Neural crest cell (in vitro differentiated cells): ENCODE measurements around the gene NFYB. TPM values are rescaled to one million over a fixed set of nuclear protein-coding genes. Genes with fewer than 3 reads are reported as not detected.

Experiments
- DNase-seq: peaks from one replicate; pipeline ENCODE4 v3.0.0; 2021; ENCODE audit warnings: low read depth, mixed read lengths, low spot score
- H3K27ac Mint-ChIP-seq: one replicate; pipeline ENCODE4 v1.8.0; 2021; ENCODE audit warnings: mild to moderate bottlenecking, mixed read lengths; ENCODE audit not compliant: unreplicated experiment
- H3K27me3 Mint-ChIP-seq: 2 replicates; pipeline ENCODE4 v1.8.0; 2021; ENCODE audit warnings: low read depth, mild to moderate bottlenecking, mixed read lengths
- H3K36me3 Mint-ChIP-seq: 2 replicates; pipeline ENCODE4 v1.8.0; 2021; ENCODE audit warnings: low read depth, mild to moderate bottlenecking, mixed read lengths
- H3K4me1 Mint-ChIP-seq: 2 replicates; pipeline ENCODE4 v1.8.0; 2021; ENCODE audit warnings: mixed read lengths
- H3K4me3 Mint-ChIP-seq: one replicate; pipeline ENCODE4 v1.8.0; 2021; ENCODE audit warnings: mild to moderate bottlenecking, mixed read lengths
- H3K9me3 Mint-ChIP-seq: 2 replicates; pipeline ENCODE4 v1.8.0; 2021; ENCODE audit warnings: mixed read lengths
- total RNA-seq: library from RNA; stranded (reverse); gene quantifications from 2 replicates; pipeline ENCODE4 v1.2.1, GENCODE V29; 2021
- TF ChIP-seq, protein P1 (sequence below): fragments of 200-600 bp; sonication (generic); conservative IDR thresholded peaks from 2 replicates; pipeline ENCODE4 v1.5.0; 2021; ENCODE audit warnings: antibody characterized with exemption, mild to moderate bottlenecking

The NFYB gene
- total RNA-seq, 1 donor from 2014 or later, result 45.6 TPM

DNA sequence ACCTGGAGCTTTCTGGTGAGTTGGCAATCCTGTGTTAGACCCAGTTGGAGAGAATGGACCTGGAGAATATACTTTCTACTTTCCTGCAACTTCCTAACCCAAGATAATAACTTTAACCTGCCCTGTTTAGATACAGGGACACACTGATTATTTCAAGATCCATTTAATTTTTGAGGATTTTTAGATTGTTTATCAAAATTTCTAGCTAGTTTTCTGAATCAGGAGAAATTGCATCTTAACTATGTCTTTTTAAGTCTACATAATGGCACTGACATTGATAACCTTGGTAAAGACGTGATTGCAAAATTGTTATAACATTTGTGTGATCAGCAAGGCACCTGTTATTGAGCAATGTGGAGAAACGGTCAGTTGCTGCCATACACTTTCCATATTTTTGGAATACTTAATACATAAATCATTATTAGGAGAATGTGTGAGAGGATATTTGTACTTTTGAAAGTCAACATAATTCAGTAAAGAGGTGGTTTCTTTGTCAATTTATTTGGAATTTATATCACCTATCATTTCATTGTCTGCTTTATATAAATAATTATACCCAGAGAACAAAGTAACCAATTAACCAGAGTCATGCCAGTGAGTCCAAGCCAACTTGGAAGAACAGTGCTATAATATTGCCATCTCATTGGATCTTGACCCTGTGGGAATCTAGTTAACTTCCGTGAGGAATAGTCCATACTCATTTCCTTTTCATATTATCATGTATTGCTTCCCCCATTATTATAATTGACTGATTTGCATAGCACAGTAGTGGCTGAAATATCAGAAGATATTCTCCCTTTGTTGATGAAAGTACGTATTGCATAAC lies 28.4 kb downstream of the NFYB start:
- TF ChIP-seq, protein P1, sequence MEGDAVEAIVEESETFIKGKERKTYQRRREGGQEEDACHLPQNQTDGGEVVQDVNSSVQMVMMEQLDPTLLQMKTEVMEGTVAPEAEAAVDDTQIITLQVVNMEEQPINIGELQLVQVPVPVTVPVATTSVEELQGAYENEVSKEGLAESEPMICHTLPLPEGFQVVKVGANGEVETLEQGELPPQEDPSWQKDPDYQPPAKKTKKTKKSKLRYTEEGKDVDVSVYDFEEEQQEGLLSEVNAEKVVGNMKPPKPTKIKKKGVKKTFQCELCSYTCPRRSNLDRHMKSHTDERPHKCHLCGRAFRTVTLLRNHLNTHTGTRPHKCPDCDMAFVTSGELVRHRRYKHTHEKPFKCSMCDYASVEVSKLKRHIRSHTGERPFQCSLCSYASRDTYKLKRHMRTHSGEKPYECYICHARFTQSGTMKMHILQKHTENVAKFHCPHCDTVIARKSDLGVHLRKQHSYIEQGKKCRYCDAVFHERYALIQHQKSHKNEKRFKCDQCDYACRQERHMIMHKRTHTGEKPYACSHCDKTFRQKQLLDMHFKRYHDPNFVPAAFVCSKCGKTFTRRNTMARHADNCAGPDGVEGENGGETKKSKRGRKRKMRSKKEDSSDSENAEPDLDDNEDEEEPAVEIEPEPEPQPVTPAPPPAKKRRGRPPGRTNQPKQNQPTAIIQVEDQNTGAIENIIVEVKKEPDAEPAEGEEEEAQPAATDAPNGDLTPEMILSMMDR, result peak; percentile 25
- no peaks in the 10 kb centered on the region for H3K9me3 Mint-ChIP-seq
- no peak overlapping the region for H3K4me3 Mint-ChIP-seq
- H3K27me3 Mint-ChIP-seq, result no peaks in the 10 kb centered on the region
- DNase-seq, result no peak
- H3K4me1 Mint-ChIP-seq, result peaks cover 5% of the 10 kb centered on the region
- H3K27ac Mint-ChIP-seq, result no peak overlapping the region
- no peaks in the 10 kb centered on the region for H3K36me3 Mint-ChIP-seq

DNA sequence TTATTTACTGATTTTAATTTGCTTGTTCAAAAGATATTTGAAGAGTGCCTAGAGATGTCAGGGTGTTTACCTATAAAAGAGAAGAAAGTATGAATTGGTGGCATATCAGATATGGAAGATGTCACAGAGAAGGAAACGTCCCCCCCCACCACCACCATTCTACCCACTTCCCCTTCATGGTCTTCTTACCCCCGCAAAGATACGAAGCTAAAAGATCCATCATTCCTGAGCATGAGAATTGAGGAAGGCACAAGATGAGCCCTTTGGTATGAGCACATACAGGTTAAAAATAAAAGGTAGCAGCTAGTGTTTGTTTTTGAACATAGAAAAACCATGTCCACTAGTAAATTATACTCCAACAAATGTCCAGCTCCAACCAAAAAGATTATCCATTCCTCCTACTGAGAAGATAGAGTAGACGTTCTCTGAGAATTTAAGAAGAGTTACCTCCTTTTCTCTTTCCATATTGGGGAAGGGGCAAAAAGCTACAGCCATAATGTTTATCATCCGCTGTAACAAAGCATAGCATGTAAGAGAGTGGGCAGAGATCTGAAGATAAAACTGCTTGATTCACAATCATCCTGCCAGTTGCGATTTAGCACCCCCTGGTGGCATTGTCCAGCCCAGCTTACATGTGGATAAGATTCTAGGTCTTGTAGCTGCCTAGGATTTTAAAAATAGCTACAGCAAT lies 29.1 kb downstream of the NFYB start:
- TF ChIP-seq, protein P1, result peak; percentile 92
- peak; percentile 89 for DNase-seq
- H3K36me3 Mint-ChIP-seq, result no peaks in the 10 kb centered on the region
- H3K27ac Mint-ChIP-seq, result no peak overlapping the region
- no peaks in the 10 kb centered on the region for H3K27me3 Mint-ChIP-seq
- no peaks in the 10 kb centered on the region for H3K9me3 Mint-ChIP-seq
- H3K4me3 Mint-ChIP-seq, result no peak overlapping the region
- H3K4me1 Mint-ChIP-seq, result peaks cover 5% of the 10 kb centered on the region

DNA sequence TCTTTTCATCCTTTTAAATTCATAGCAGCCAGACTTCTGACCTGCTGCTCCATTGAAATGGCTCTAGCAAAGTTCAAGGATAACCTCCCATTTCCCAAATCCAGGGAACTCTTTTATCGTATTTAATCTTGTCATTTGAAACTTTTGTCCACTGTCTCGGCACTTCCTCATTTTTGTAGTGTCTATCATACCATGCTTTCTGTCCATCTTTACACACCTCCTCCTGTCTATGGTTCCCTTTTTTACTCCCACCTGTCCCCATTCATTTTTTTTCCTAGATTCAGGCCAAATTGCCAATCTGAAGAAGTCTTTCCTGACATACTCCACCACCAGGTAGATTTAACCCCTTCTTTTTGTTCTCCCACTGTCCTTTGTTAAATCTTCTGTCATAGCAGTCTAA lies 31.0 kb downstream of the NFYB start:
- Mint-ChIP-seq H3K27me3 (no peaks in the 10 kb centered on the region), H3K4me1 (peaks cover 5% of the 10 kb centered on the region), H3K27ac (no peak overlapping the region), H3K4me3 (no peak overlapping the region), H3K9me3 (no peaks in the 10 kb centered on the region), H3K36me3 (no peaks in the 10 kb centered on the region)
- no peak for DNase-seq
- TF ChIP-seq, protein P1, result no peak

DNA sequence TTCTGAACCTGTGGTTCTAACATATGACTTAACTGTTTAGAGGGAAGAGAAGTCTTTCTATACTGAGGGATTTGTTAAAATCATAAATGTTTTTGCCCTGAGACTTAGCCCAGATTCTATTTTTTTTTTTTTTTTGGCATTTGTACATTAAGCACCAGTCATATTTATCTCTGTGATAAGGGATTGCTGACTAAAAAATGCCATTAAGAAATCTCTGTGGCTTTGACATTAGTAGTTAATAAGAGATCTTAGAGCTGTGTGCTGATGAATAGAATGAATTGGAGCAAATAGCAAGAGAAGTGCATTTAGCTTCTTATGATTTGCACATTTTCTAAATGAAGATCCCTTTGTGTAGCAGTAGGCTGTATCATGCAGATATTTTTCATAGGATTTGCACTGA lies 32.5 kb downstream of the NFYB start:
- H3K9me3 Mint-ChIP-seq, result no peaks in the 10 kb centered on the region
- H3K4me3 Mint-ChIP-seq, result no peak overlapping the region
- H3K36me3 Mint-ChIP-seq, result no peaks in the 10 kb centered on the region

DNA sequence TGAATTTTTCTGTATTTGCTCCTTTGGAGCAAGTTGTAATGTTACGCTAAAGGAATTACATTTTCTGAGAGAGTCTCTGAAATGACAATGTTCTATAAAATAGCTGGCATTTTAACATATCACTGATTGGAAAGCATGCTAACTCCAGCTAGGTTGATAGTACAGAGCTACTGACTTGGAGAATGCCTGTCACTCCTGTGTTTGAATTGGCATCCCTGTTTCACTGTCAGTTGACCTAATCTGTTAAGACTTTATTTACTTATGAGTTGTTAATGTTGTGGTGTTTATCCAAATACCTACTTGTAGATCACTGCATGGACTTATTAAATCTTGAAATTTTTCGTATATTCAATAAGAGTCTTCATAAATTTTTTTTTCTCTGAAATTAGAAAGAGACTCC lies 40.1 kb downstream of the NFYB start:
- Mint-ChIP-seq H3K9me3 (no peaks in the 10 kb centered on the region), H3K36me3 (peaks cover 4% of the 10 kb centered on the region), H3K27ac (no peak overlapping the region), H3K4me1 (no peaks in the 10 kb centered on the region), H3K4me3 (no peak overlapping the region), H3K27me3 (no peaks in the 10 kb centered on the region)
- TF ChIP-seq, protein P1, result no peak
- no peak for DNase-seq

More for the DNA sequence above, 32.5 kb downstream of the NFYB start:
- Mint-ChIP-seq H3K27me3 (no peaks in the 10 kb centered on the region), H3K4me1 (peaks cover 5% of the 10 kb centered on the region), H3K27ac (no peak overlapping the region)
- TF ChIP-seq, protein P1, result no peak
- no peak for DNase-seq
